ENCODE data around the gene BST1.
"Not testable (repeated sequence)": the region's sequence is repeated elsewhere in the genome, so short reads cannot be mapped to it uniquely, and the experiment has no call there.

Gene BST1

GRCh38 chr4:15711762-15712161 lies 8.9 kb downstream of the BST1 start:
- no peaks in the 10 kb centered on the region for H3K4me1 Mint-ChIP-seq (ENCODE audit: low read depth)
- no peaks in the 10 kb centered on the region for H3K9me3 Mint-ChIP-seq
- peaks cover 10% of the 10 kb centered on the region for H3K27me3 Mint-ChIP-seq (ENCODE audit: low read depth)
- H3K27ac Mint-ChIP-seq: no peak overlapping the region
- H3K4me3 Mint-ChIP-seq: no peak overlapping the region
- H3K36me3 Mint-ChIP-seq (ENCODE audit: low read depth): no peaks in the 10 kb centered on the region

GRCh38 chr4:15712214-15712613 lies 9.3 kb downstream of the BST1 start:
- Mint-ChIP-seq H3K9me3 (no peaks in the 10 kb centered on the region), H3K4me1 (ENCODE audit: low read depth) (no peaks in the 10 kb centered on the region), H3K36me3 (ENCODE audit: low read depth) (no peaks in the 10 kb centered on the region), H3K27me3 (ENCODE audit: low read depth) (peaks cover 7% of the 10 kb centered on the region), H3K27ac (no peak overlapping the region), H3K4me3 (no peak overlapping the region)

- H3K27ac Mint-ChIP-seq: no peak overlapping the region
- no peak overlapping the region for H3K4me3 Mint-ChIP-seq
- no peaks in the 10 kb centered on the region for H3K9me3 Mint-ChIP-seq
- H3K27me3 Mint-ChIP-seq (ENCODE audit: low read depth): peaks cover 7% of the 10 kb centered on the region
- H3K4me1 Mint-ChIP-seq (ENCODE audit: low read depth): no peaks in the 10 kb centered on the region
- H3K36me3 Mint-ChIP-seq (ENCODE audit: low read depth): no peaks in the 10 kb centered on the region
Observed at GRCh38 chr4:15714141-15714540, 11.3 kb downstream of the BST1 start.

GRCh38 chr4:15714646-15715435 lies 12.0 kb downstream of the BST1 start:
- peaks cover 7% of the 10 kb centered on the region for H3K27me3 Mint-ChIP-seq (ENCODE audit: low read depth)
- H3K36me3 Mint-ChIP-seq (ENCODE audit: low read depth): no peaks in the 10 kb centered on the region
- no peak overlapping the region for H3K27ac Mint-ChIP-seq
- no peak overlapping the region for H3K4me3 Mint-ChIP-seq
- H3K9me3 Mint-ChIP-seq: no peaks in the 10 kb centered on the region
- no peaks in the 10 kb centered on the region for H3K4me1 Mint-ChIP-seq (ENCODE audit: low read depth)

GRCh38 chr4:15716115-15716514 lies 13.2 kb downstream of the BST1 start:
- peaks cover 7% of the 10 kb centered on the region for H3K27me3 Mint-ChIP-seq (ENCODE audit: low read depth)
- no peak overlapping the region for H3K27ac Mint-ChIP-seq
- H3K9me3 Mint-ChIP-seq: no peaks in the 10 kb centered on the region
- no peak overlapping the region for H3K4me3 Mint-ChIP-seq
- no peaks in the 10 kb centered on the region for H3K4me1 Mint-ChIP-seq (ENCODE audit: low read depth)
- no peaks in the 10 kb centered on the region for H3K36me3 Mint-ChIP-seq (ENCODE audit: low read depth)

GRCh38 chr4:15717086-15717485 lies 14.2 kb downstream of the BST1 start:
- Mint-ChIP-seq H3K4me3 (no peak overlapping the region), H3K9me3 (no peaks in the 10 kb centered on the region), H3K36me3 (ENCODE audit: low read depth) (no peaks in the 10 kb centered on the region), H3K27ac (no peak overlapping the region), H3K4me1 (ENCODE audit: low read depth) (no peaks in the 10 kb centered on the region), H3K27me3 (ENCODE audit: low read depth) (no peaks in the 10 kb centered on the region)

GRCh38 chr4:15717657-15718416 lies 15.0 kb downstream of the BST1 start:
- no peaks in the 10 kb centered on the region for H3K27me3 Mint-ChIP-seq (ENCODE audit: low read depth)

GRCh38 chr4:15718465-15718864 lies 15.6 kb downstream of the BST1 start:
- Mint-ChIP-seq H3K4me3 (no peak overlapping the region), H3K27me3 (ENCODE audit: low read depth) (no peaks in the 10 kb centered on the region), H3K9me3 (no peaks in the 10 kb centered on the region), H3K4me1 (ENCODE audit: low read depth) (no peaks in the 10 kb centered on the region), H3K36me3 (ENCODE audit: low read depth) (no peaks in the 10 kb centered on the region), H3K27ac (no peak overlapping the region)

More at GRCh38 chr4:15717657-15718416, 15.0 kb downstream of the BST1 start:
- H3K4me1 Mint-ChIP-seq (ENCODE audit: low read depth): no peaks in the 10 kb centered on the region
- H3K36me3 Mint-ChIP-seq (ENCODE audit: low read depth): no peaks in the 10 kb centered on the region
- no peak overlapping the region for H3K27ac Mint-ChIP-seq
- no peaks in the 10 kb centered on the region for H3K9me3 Mint-ChIP-seq
- H3K4me3 Mint-ChIP-seq: no peak overlapping the region

GRCh38 chr4:15718959-15719358 lies 16.1 kb downstream of the BST1 start:
- H3K36me3 Mint-ChIP-seq (ENCODE audit: low read depth): no peaks in the 10 kb centered on the region
- no peaks in the 10 kb centered on the region for H3K27me3 Mint-ChIP-seq (ENCODE audit: low read depth)
- H3K9me3 Mint-ChIP-seq: no peaks in the 10 kb centered on the region
- H3K27ac Mint-ChIP-seq: no peak overlapping the region
- no peak overlapping the region for H3K4me3 Mint-ChIP-seq
- H3K4me1 Mint-ChIP-seq (ENCODE audit: low read depth): no peaks in the 10 kb centered on the region

GRCh38 chr4:15719506-15719905 lies 16.6 kb downstream of the BST1 start:
- Mint-ChIP-seq H3K27me3 (ENCODE audit: low read depth) (no peaks in the 10 kb centered on the region), H3K9me3 (no peaks in the 10 kb centered on the region), H3K36me3 (ENCODE audit: low read depth) (no peaks in the 10 kb centered on the region), H3K27ac (no peak overlapping the region), H3K4me1 (ENCODE audit: low read depth) (no peaks in the 10 kb centered on the region), H3K4me3 (no peak overlapping the region)

- Mint-ChIP-seq H3K27me3 (ENCODE audit: low read depth) (no peaks in the 10 kb centered on the region), H3K36me3 (ENCODE audit: low read depth) (no peaks in the 10 kb centered on the region), H3K4me1 (ENCODE audit: low read depth) (no peaks in the 10 kb centered on the region), H3K9me3 (no peaks in the 10 kb centered on the region), H3K27ac (no peak overlapping the region), H3K4me3 (no peak overlapping the region)
Observed at GRCh38 chr4:15720851-15721250, 18.0 kb downstream of the BST1 start.

GRCh38 chr4:15725608-15726007 lies 22.7 kb downstream of the BST1 start:
- Mint-ChIP-seq H3K27ac (no peak overlapping the region), H3K4me3 (no peak overlapping the region), H3K4me1 (ENCODE audit: low read depth) (peaks cover 7% of the 10 kb centered on the region), H3K36me3 (ENCODE audit: low read depth) (no peaks in the 10 kb centered on the region), H3K27me3 (ENCODE audit: low read depth) (peaks cover 5% of the 10 kb centered on the region), H3K9me3 (no peaks in the 10 kb centered on the region)

- Mint-ChIP-seq H3K27me3 (ENCODE audit: low read depth) (peaks cover 5% of the 10 kb centered on the region), H3K27ac (no peak overlapping the region), H3K9me3 (peaks cover 8% of the 10 kb centered on the region), H3K4me3 (no peak overlapping the region), H3K4me1 (ENCODE audit: low read depth) (peaks cover 15% of the 10 kb centered on the region), H3K36me3 (ENCODE audit: low read depth) (peaks cover 2% of the 10 kb centered on the region)
Observed at GRCh38 chr4:15729910-15730533, 27.2 kb downstream of the BST1 start.

- H3K9me3 Mint-ChIP-seq; H3K4me3 Mint-ChIP-seq; H3K27me3 Mint-ChIP-seq (ENCODE audit: low read depth); H3K27ac Mint-ChIP-seq; H3K36me3 Mint-ChIP-seq (ENCODE audit: low read depth): not testable (repeated sequence)
- H3K4me1 Mint-ChIP-seq (ENCODE audit: low read depth): peaks cover 28% of the 10 kb centered on the region
Observed at GRCh38 chr4:15733061-15733460, 30.2 kb downstream of the BST1 start.

- Mint-ChIP-seq H3K4me1 (ENCODE audit: low read depth) (peaks cover 24% of the 10 kb centered on the region), H3K9me3 (peaks cover 11% of the 10 kb centered on the region), H3K27me3 (ENCODE audit: low read depth) (no peaks in the 10 kb centered on the region), H3K27ac (no peak overlapping the region), H3K4me3 (no peak overlapping the region), H3K36me3 (ENCODE audit: low read depth) (peaks cover 8% of the 10 kb centered on the region)
Observed at GRCh38 chr4:15735536-15735935, 32.7 kb downstream of the BST1 start.

Data from T-helper 1 cell treated with Interleukin-12 subunit alpha and Interleukin-12 subunit beta and Interleukin-4 antibody, amounts not matched to agents 30 μg/mL and 1 μg/mL, for 36 hours (primary cell).